H54 (cell line): ENCODE measurements around the gene DDX47.
"Not testable (repeated sequence)": the region's sequence is repeated elsewhere in the genome, so short reads cannot be mapped to it uniquely, and the experiment has no call there.

Experiments used
- DNase-seq: peaks from one replicate; pipeline ENCODE4 v3.0.0; 2011; ENCODE audit warnings: low spot score, mixed read lengths; ENCODE audit not compliant: insufficient read length
- FAIRE-seq: peaks from 3 replicates; lab custom pipeline; 2011; peaks lifted over from hg19 to GRCh38; lab: Jason Lieb, UNC
- POLR2A ChIP-seq: IDR thresholded peaks from 2 replicates; pipeline ENCODE4 v1.6.1; 2011; ENCODE audit warnings: low read depth, mild to moderate bottlenecking, low read length

Gene DDX47

GRCh38 chr12:12853435-12853834 is 40.3 kb downstream of the DDX47 start:
- no peak for FAIRE-seq

GRCh38 chr12:12859690-12860089 is 46.5 kb downstream of the DDX47 start:
- DNase-seq: no peak
- FAIRE-seq: no peak
- no peak for TF ChIP-seq POLR2A

More at GRCh38 chr12:12853435-12853834, 40.3 kb downstream of the DDX47 start:
- DNase-seq: no peak
- no peak for TF ChIP-seq POLR2A

- no peak for DNase-seq
- no peak for FAIRE-seq
- no peak for TF ChIP-seq POLR2A
Measured at GRCh38 chr12:12864243-12864642, 51.1 kb downstream of the DDX47 start.

GRCh38 chr12:12868477-12869235 is 55.5 kb downstream of the DDX47 start:
- FAIRE-seq (no peak), DNase-seq (no peak)
- TF ChIP-seq POLR2A: no peak

- TF ChIP-seq POLR2A: no peak
- peak; percentile 86 for FAIRE-seq
- peak; percentile 40 for DNase-seq
Measured at GRCh38 chr12:12870465-12870864, 57.3 kb downstream of the DDX47 start.

- TF ChIP-seq POLR2A: no peak
- no peak for FAIRE-seq
- no peak for DNase-seq
Measured at GRCh38 chr12:12871587-12872138, 58.5 kb downstream of the DDX47 start.

GRCh38 chr12:12872139-12872933 is 59.2 kb downstream of the DDX47 start:
- peak; percentile 25 for DNase-seq
- no peak for FAIRE-seq

GRCh38 chr12:12872934-12873275 is 59.8 kb downstream of the DDX47 start:
- DNase-seq (peak; percentile 24), FAIRE-seq (no peak)
- no peak for TF ChIP-seq POLR2A

More at GRCh38 chr12:12872139-12872933, 59.2 kb downstream of the DDX47 start:
- no peak for TF ChIP-seq POLR2A

- FAIRE-seq (no peak), DNase-seq (no peak)
Measured at GRCh38 chr12:12874029-12874428, 60.9 kb downstream of the DDX47 start.

GRCh38 chr12:12875301-12875700 is 62.2 kb downstream of the DDX47 start:
- not testable (repeated sequence) for FAIRE-seq, DNase-seq

More at GRCh38 chr12:12874029-12874428, 60.9 kb downstream of the DDX47 start:
- no peak for TF ChIP-seq POLR2A

GRCh38 chr12:12877153-12877768 is 64.1 kb downstream of the DDX47 start:
- TF ChIP-seq POLR2A: no peak
- FAIRE-seq (no peak), DNase-seq (no peak)

GRCh38 chr12:12877781-12878455 is 64.8 kb downstream of the DDX47 start:
- no peak for TF ChIP-seq POLR2A
- FAIRE-seq (no peak), DNase-seq (no peak)
